Nephron progenitor cell (in vitro differentiated cells): ENCODE measurements around the gene MED31.
A peak's percentile ranks its signal among the peaks of the same experiment; 100 is the strongest.
"Not testable (repeated sequence)": the region's sequence is repeated elsewhere in the genome, so short reads cannot be mapped to it uniquely, and the experiment has no call there.

Experiments
- DNase-seq: peaks from one replicate; pipeline ENCODE4 v3.0.0; 2021
- H3K27ac Mint-ChIP-seq: 2 replicates; pipeline ENCODE4 v1.8.0; 2021; ENCODE audit warnings: mild to moderate bottlenecking, moderate library complexity, mixed read lengths
- H3K27me3 Mint-ChIP-seq: 2 replicates; pipeline ENCODE4 v1.8.0; 2021; ENCODE audit warnings: mild to moderate bottlenecking, low read depth, mixed read lengths; ENCODE audit not compliant: poor library complexity
- H3K36me3 Mint-ChIP-seq: 2 replicates; pipeline ENCODE4 v1.8.0; 2021; ENCODE audit warnings: low read depth, mixed read lengths
- H3K4me1 Mint-ChIP-seq: 2 replicates; pipeline ENCODE4 v1.8.0; 2021; ENCODE audit warnings: mixed read lengths
- H3K4me3 Mint-ChIP-seq: 2 replicates; pipeline ENCODE4 v1.8.0; 2021; ENCODE audit warnings: mild to moderate bottlenecking, moderate library complexity, mixed read lengths
- H3K9me3 Mint-ChIP-seq: 2 replicates; pipeline ENCODE4 v1.8.0; 2021; ENCODE audit warnings: mild to moderate bottlenecking, moderate library complexity, mixed read lengths
- TF ChIP-seq, protein P1 (sequence below): fragments of 200-600 bp; sonication (generic); IDR thresholded peaks from 2 replicates; pipeline ENCODE4 v1.5.0; 2021; ENCODE audit warnings: antibody characterized with exemption

MED31 gene

GRCh38 chr17:6669479-6670212, 18.2 kb upstream of the MED31 start:
- TF ChIP-seq, protein P1, sequence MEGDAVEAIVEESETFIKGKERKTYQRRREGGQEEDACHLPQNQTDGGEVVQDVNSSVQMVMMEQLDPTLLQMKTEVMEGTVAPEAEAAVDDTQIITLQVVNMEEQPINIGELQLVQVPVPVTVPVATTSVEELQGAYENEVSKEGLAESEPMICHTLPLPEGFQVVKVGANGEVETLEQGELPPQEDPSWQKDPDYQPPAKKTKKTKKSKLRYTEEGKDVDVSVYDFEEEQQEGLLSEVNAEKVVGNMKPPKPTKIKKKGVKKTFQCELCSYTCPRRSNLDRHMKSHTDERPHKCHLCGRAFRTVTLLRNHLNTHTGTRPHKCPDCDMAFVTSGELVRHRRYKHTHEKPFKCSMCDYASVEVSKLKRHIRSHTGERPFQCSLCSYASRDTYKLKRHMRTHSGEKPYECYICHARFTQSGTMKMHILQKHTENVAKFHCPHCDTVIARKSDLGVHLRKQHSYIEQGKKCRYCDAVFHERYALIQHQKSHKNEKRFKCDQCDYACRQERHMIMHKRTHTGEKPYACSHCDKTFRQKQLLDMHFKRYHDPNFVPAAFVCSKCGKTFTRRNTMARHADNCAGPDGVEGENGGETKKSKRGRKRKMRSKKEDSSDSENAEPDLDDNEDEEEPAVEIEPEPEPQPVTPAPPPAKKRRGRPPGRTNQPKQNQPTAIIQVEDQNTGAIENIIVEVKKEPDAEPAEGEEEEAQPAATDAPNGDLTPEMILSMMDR: no peak
- Mint-ChIP-seq H3K27me3 (peaks cover 31% of the 10 kb centered on the region), H3K27ac (no peak overlapping the region), H3K36me3 (no peaks in the 10 kb centered on the region), H3K4me1 (peaks cover 16% of the 10 kb centered on the region), H3K4me3 (no peak overlapping the region), H3K9me3 (no peaks in the 10 kb centered on the region)
- DNase-seq: no peak

DNA sequence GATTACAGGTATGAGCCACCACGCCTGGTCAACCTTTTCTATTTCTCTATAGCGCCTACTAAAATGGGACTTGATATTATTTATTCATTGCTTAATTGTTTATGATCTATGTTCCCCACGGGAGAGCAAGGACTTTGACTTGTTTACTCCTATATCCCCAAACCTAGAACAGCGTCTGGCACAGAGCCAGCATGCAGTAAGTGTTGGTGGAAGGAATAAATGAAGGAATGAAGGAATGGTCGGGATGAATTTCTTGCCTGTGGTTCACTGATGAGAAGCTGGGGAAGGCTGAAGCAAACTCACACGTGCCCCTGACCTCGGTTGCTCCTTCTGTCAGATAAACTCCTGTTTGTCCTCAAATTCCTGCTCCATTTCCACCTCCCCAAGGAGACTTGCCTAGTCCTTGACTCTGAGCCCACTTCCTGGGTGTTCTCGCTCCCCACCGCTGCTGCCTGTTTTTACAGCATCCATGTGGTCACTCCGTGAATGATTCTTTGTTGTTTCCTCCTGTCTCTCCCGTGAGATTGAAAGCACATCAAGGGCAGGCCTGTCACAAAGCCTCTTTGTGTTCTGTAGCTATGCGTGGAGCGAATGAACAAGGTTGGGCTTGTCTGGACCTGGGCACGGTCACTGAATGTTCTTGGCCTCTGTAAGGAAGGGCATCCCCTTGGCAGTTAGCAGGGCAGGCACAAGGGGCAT, 17.5 kb upstream of the MED31 start:
- H3K4me3 Mint-ChIP-seq: no peak overlapping the region
- no peak overlapping the region for H3K27ac Mint-ChIP-seq
- no peak for DNase-seq
- peaks cover 16% of the 10 kb centered on the region for H3K4me1 Mint-ChIP-seq
- H3K36me3 Mint-ChIP-seq: no peaks in the 10 kb centered on the region
- TF ChIP-seq, protein P1: no peak
- no peaks in the 10 kb centered on the region for H3K9me3 Mint-ChIP-seq
- H3K27me3 Mint-ChIP-seq: peaks cover 31% of the 10 kb centered on the region

DNA sequence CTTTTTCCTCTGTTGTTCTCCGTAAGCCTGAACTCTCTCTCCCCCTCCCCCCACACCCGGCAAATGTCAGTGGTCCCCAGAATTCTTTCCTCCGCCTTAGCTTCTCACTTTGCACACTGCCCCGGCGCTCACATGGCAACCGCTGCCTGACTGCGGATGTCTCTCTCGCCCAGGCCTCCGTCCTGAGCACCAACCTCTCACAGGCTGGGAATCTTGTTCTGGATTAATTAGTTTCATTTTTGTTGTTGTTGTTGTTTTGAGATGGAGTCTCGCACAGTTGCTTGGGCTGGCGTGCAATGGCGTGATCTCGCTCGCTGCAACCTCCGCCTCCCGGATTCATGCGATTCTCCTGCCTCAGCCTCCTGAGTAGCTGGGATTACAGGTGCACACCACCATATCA, 16.8 kb upstream of the MED31 start:
- TF ChIP-seq, protein P1: no peak
- Mint-ChIP-seq H3K9me3 (no peaks in the 10 kb centered on the region), H3K4me1 (peaks cover 16% of the 10 kb centered on the region), H3K27me3 (peaks cover 31% of the 10 kb centered on the region), H3K36me3 (no peaks in the 10 kb centered on the region), H3K27ac (no peak overlapping the region), H3K4me3 (no peak overlapping the region)
- no peak for DNase-seq

DNA sequence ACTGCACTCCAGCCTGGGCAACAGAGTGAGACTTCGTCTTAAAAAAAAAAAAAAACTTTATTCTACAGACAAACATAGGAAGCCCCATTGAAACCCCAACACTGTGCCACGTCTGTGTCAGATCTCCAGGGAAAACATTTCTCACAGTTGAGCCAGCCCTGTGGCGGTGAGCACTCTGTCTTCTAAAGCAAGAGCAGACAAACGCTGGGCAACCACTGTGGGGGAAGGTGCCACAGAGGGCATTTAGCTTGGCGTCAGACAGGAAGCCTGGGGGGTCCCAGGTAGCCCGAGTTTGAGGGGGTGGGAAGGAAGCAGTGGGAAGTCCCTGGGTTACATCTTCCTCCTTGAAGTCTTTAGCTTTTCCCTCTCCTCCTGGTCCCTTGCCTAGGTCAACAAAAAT, 16.1 kb upstream of the MED31 start:
- TF ChIP-seq, protein P1: no peak
- peaks cover 20% of the 10 kb centered on the region for H3K4me1 Mint-ChIP-seq
- no peak overlapping the region for H3K27ac Mint-ChIP-seq
- no peak overlapping the region for H3K4me3 Mint-ChIP-seq
- H3K27me3 Mint-ChIP-seq: peaks cover 34% of the 10 kb centered on the region
- no peak for DNase-seq
- no peaks in the 10 kb centered on the region for H3K9me3 Mint-ChIP-seq
- no peaks in the 10 kb centered on the region for H3K36me3 Mint-ChIP-seq

GRCh38 chr17:6666557-6666956, 15.2 kb upstream of the MED31 start:
- no peaks in the 10 kb centered on the region for H3K9me3 Mint-ChIP-seq
- TF ChIP-seq, protein P1: no peak
- peaks cover 27% of the 10 kb centered on the region for H3K4me1 Mint-ChIP-seq
- H3K27me3 Mint-ChIP-seq: peaks cover 36% of the 10 kb centered on the region
- H3K27ac Mint-ChIP-seq: no peak overlapping the region
- H3K36me3 Mint-ChIP-seq: no peaks in the 10 kb centered on the region
- DNase-seq: no peak
- no peak overlapping the region for H3K4me3 Mint-ChIP-seq

GRCh38 chr17:6666077-6666521, 14.7 kb upstream of the MED31 start:
- DNase-seq: peak; percentile 75
- Mint-ChIP-seq H3K4me3 (no peak overlapping the region), H3K9me3 (no peaks in the 10 kb centered on the region), H3K27ac (no peak overlapping the region), H3K4me1 (peaks cover 31% of the 10 kb centered on the region), H3K27me3 (peaks cover 39% of the 10 kb centered on the region), H3K36me3 (no peaks in the 10 kb centered on the region)
- TF ChIP-seq, protein P1: peak; percentile 85

DNA sequence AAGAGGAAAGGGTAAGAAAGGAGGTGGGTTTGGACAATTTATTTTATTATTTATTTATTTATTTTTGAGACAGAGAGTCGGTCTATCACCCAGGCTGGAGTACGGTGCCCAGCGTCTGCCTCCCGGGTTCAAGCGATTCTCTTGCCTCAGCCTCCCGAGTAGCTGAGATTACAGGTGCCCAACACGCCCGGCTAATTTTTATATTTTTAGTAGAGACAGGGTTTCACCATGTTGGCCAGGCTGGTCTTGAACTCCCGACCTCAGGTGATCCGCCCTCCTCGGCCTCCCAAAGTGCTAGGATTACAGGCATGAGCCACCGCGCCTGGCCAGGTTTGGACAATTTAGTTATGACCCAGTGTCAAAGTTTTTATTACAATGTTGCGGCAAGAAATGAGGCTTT, 11.8 kb upstream of the MED31 start:
- not testable (repeated sequence) for H3K36me3 Mint-ChIP-seq, H3K4me3 Mint-ChIP-seq, H3K27ac Mint-ChIP-seq, DNase-seq, H3K9me3 Mint-ChIP-seq
- Mint-ChIP-seq H3K4me1 (peaks cover 37% of the 10 kb centered on the region), H3K27me3 (peaks cover 47% of the 10 kb centered on the region)
